HG03139 (cell line): Measurements from ENCODE around the gene GIPC1.

Source experiments
- ATAC-seq: cut with Tn5 transposase; IDR thresholded peaks from one replicate; pipeline ENCODE4 v1.9.1; 2021; ENCODE audit not compliant: unreplicated experiment

Gene GIPC1

GRCh38 chr19:14439014-14439413 is 56.9 kb downstream of the GIPC1 start:
- ATAC-seq, result no peak

- ATAC-seq, result no peak
These were observed 58.3 kb downstream of the GIPC1 start for GRCh38 chr19:14437578-14438140.

GRCh38 chr19:14435320-14436050 is 60.4 kb downstream of the GIPC1 start:
- ATAC-seq, result no peak

- no peak for ATAC-seq
These were observed 61.2 kb downstream of the GIPC1 start for GRCh38 chr19:14434543-14435319.

- ATAC-seq, result no peak
These were observed 62.1 kb downstream of the GIPC1 start for GRCh38 chr19:14433554-14434501.

- ATAC-seq, result no peak
These were observed 63.0 kb downstream of the GIPC1 start, which contains the start of gene PKN1 for GRCh38 chr19:14432791-14433553. Gene PKN1, plus strand, starts transcription at chr19:14433306. Its CDS starts 216 bp downstream, at chr19:14433522.

- no peak for ATAC-seq
These were observed 65.2 kb downstream of the GIPC1 start for GRCh38 chr19:14430712-14431111.

- ATAC-seq, result no peak
These were observed 67.0 kb downstream of the GIPC1 start for GRCh38 chr19:14428882-14429416.
